Stomach (tissue), 9 donors: ENCODE results near the gene ARMC3. TPM values are rescaled to one million over a fixed set of nuclear protein-coding genes. Genes with fewer than 3 reads are reported as not detected.

Experiments used
- DNase-seq, 2 donors: peaks; one replicate each; pipeline versions ENCODE4 v3.0.0 to v3.0.0-alpha.2; 2013 to 2019
- H3K27ac ChIP-seq, 5 donors: fragments of 200-600 bp in 4 of 5; sonication (generic) in 4 of 5; one replicate each; pipeline ENCODE4 v1.5.1; 2013 to 2019; ENCODE audit warnings: mild to moderate bottlenecking in 1 of 5, moderate library complexity in 1 of 5
- H3K27me3 ChIP-seq, 3 donors: fragments of 200-600 bp; sonication (generic); one replicate each; pipeline ENCODE4 v1.5.1; 2017 to 2019; ENCODE audit warnings: mixed run types in 1 of 3
- H3K36me3 ChIP-seq, 4 donors: fragments of 200-600 bp; sonication (generic); 1 replicate in 3 of 4; 2 replicates in 1 of 4; pipeline ENCODE4 v1.5.1; 2016 to 2019
- H3K4me1 ChIP-seq, 4 donors: fragments of 200-600 bp; sonication (generic); one replicate each; pipeline ENCODE4 v1.5.1; 2016 to 2019
- H3K4me3 ChIP-seq, 4 donors: fragments of 200-600 bp; sonication (generic) in 3 of 4; one replicate each; pipeline ENCODE4 v1.5.1; 2016 to 2019; ENCODE audit warnings: mild to moderate bottlenecking in 1 of 4
- H3K9me3 ChIP-seq, 4 donors: fragments of 200-600 bp; sonication (generic); one replicate each; pipeline ENCODE4 v1.5.1; 2016 to 2019
- CTCF ChIP-seq, 7 experiments: fragments of 450-650 bp in 4 of 7; fragments of 200-600 bp in 3 of 7; sonication (generic) in 3 of 7; IDR thresholded peaks; one replicate each; pipeline ENCODE4 v1.5.1; 2016 to 2019; ENCODE audit warnings: antibody characterized with exemption in 7 of 7, control low read depth in 2 of 7, mild to moderate bottlenecking in 1 of 7
- EP300 ChIP-seq: sonication (generic); formaldehyde crosslinking; IDR thresholded peaks from one replicate; pipeline ENCODE4 v1.6.1; 2017; ENCODE audit warnings: antibody characterized with exemption
- POLR2A ChIP-seq, 4 donors: fragments of 450-650 bp; IDR thresholded peaks; one replicate each; pipeline ENCODE4 v1.6.1; 2016; ENCODE audit warnings: antibody characterized with exemption in 4 of 4, control low read depth in 2 of 4, mild to moderate bottlenecking in 1 of 4, moderate library complexity in 1 of 4
- POLR2AphosphoS5 ChIP-seq, 3 donors: sonication (generic); formaldehyde crosslinking; IDR thresholded peaks; one replicate each; pipeline ENCODE4 v1.6.1; 2016; ENCODE audit warnings: antibody characterized with exemption in 3 of 3
- WGBS, 5 donors: extraction: QIAGEN DNeasy Blood & Tissue Kit in 3 of 5; methylation state at CpG; one replicate each; pipeline versions ENCODE4 v1.1.5 to v1.1.7; 2013 to 2018; 5-methylcytosine and 5-hydroxymethylcytosine counted together
- intact Hi-C: fragments of 100-400 bp; cut with DNase I; formaldehyde crosslinking; loops from one replicate; pipeline ENCODE4 v1.15.1; 2023; ENCODE audit warnings: low total_unique reads
- polyA plus RNA-seq, 3 donors: library from polyadenylated mRNA; stranded (reverse); fragments of 200-250 nt; gene quantifications; one replicate each; pipeline ENCODE4 v1.2.3, GENCODE V29; 2013
- total RNA-seq, 5 donors: library from RNA; depleted of rRNA; stranded (reverse); fragments of >200 nt; gene quantifications; one replicate each; pipeline versions ENCODE4 v1.1.0 to v1.2.3, GENCODE V29; 2014 to 2016
- donor health status: healthy with polysubstance abuse.
- donor health status: Bipolar disorder and iron deficiency.
- donor health status: healthy.

ARMC3 gene
- total and polyA plus RNA-seq, 8 donors = not detected

DNA sequence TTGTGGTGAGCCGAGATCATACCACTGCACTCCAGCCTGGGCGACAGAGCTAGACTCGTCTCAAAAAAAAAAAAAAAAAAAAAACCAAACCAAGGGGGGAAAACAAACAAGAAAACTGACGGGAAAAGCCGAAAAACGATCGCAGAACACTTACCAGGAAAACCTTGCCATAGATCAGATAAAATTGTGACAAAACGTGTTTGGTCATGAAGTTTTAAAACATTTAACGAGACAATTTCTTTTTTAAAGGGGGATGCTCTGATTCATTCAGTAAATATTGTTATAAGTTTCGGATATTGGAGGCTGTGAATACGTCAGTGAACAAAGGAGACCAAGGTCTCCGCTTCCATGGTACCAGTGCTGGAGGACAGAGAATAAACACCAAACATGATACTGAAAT, 77.3 kb downstream of the ARMC3 start:
- intact Hi-C loops = no loop called here

GRCh38 chr10:23013581-23014335, 85.9 kb downstream of the ARMC3 start:
- Histone ChIP-seq H3K4me1 (no peaks in the 10 kb centered on the region), H3K9me3 (no peaks in the 10 kb centered on the region), H3K27me3 (peaks cover 0 to 10% (median 0%) of the 10 kb centered on the region in 3 donors), H3K36me3 (no peaks in the 10 kb centered on the region), H3K27ac (no peak overlapping the region), H3K4me3 (no peak overlapping the region)
- 46 to 68% (median 59%) methylated on average over 3 of the region's 3 CpGs for WGBS, 5 donors
- no peak for DNase-seq
- intact Hi-C loops = no loop called here
- no peak for TF ChIP-seq POLR2A (IDR thresholded peaks at IDR 0.05)
- no peak for TF ChIP-seq CTCF (IDR thresholded peaks at IDR 0.05)
- no peak for TF ChIP-seq EP300
- no peak for TF ChIP-seq POLR2AphosphoS5 (IDR thresholded peaks at IDR 0.05)

More for the DNA sequence above, 77.3 kb downstream of the ARMC3 start:
- Histone ChIP-seq H3K9me3 (no peaks in the 10 kb centered on the region), H3K36me3 (no peaks in the 10 kb centered on the region), H3K27me3 (peaks cover 0 to 15% (median 0%) of the 10 kb centered on the region in 3 donors), H3K4me1 (no peaks in the 10 kb centered on the region), H3K27ac (no peak overlapping the region), H3K4me3 (no peak overlapping the region)
- no peak for TF ChIP-seq EP300
- DNase-seq = no peak
- 93 to 94% (median 93%) methylated on average over 12 of the region's 12 CpGs for WGBS, 5 donors

DNA sequence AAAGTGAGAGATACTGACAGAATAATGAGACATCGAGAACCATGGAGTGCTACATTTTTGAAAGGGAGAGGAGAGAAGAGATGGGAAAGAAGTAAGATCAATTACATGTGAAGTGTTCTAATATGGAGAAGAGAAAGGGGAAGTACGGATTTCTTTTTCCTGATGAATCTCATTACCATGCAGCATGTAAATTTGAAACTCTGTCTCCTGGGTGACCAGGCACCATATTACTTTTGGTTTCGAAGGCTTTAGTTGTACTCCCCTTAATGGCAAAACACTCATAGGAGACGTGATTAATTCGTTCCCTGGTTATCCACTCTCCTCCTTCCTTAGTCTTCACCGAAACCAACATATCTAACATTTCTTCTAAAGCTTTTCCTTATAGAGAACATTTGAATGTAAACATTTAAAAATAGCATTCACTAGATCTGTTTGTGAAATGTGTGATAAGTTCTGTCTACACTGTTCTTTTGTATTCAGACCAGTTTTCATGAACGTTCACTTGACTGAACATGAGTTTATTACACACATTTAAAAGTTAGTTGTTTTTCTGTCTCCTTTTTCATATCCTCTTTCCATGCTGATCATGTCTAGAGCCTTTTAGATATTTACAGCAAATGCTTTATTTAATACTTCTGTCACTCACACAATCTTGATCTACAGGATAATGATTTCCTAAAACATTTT, 87.3 kb downstream of the ARMC3 start:
- H3K4me1 ChIP-seq = no peaks in the 10 kb centered on the region
- H3K9me3 ChIP-seq = no peaks in the 10 kb centered on the region
- DNase-seq = no peak
- H3K27me3 ChIP-seq = peaks cover 0 to 2% (median 0%) of the 10 kb centered on the region in 3 donors
- no peaks in the 10 kb centered on the region for H3K36me3 ChIP-seq
- no peak for TF ChIP-seq CTCF (IDR thresholded peaks at IDR 0.05)
- no peak for TF ChIP-seq POLR2AphosphoS5 (IDR thresholded peaks at IDR 0.05)
- TF ChIP-seq POLR2A (IDR thresholded peaks at IDR 0.05) = no peak
- no peak for TF ChIP-seq EP300
- WGBS, 5 donors = 49 to 70% (median 52%) methylated on average over 7 of the region's 7 CpGs
- intact Hi-C loops = no loop called here
- no peak overlapping the region for H3K4me3 ChIP-seq
- no peak overlapping the region for H3K27ac ChIP-seq

- Histone ChIP-seq H3K9me3 (peaks cover 0 to 2% (median 0%) of the 10 kb centered on the region in 4 donors), H3K27me3 (no peaks in the 10 kb centered on the region), H3K27ac (no peak overlapping the region), H3K36me3 (no peaks in the 10 kb centered on the region), H3K4me1 (no peaks in the 10 kb centered on the region), H3K4me3 (no peak overlapping the region)
- TF ChIP-seq POLR2AphosphoS5 (IDR thresholded peaks at IDR 0.05) (no peak), CTCF (IDR thresholded peaks at IDR 0.05) (no peak), POLR2A (IDR thresholded peaks at IDR 0.05) (no peak), EP300 (no peak)
- intact Hi-C loops = no loop called here
- DNase-seq = no peak
- WGBS, 5 donors = 45 to 60% (median 48%) methylated on average over 3 of the region's 3 CpGs
Measured at GRCh38 chr10:23016636-23017035, 88.8 kb downstream of the ARMC3 start.
